Umbilical cord (tissue), 2 donors: ENCODE data around the gene RNF5. TPM values are rescaled to one million over a fixed set of nuclear protein-coding genes. Genes with fewer than 3 reads are reported as not detected.
"Not testable (repeated sequence)": the region's sequence is repeated elsewhere in the genome, so short reads cannot be mapped to it uniquely, and the experiment has no call there.

Experiments used
- DNase-seq: peaks from one replicate; pipeline ENCODE4 v3.0.0-alpha.2; 2015; ENCODE audit warnings: low spot score
- total RNA-seq: library from RNA; depleted of rRNA; stranded (reverse); fragments of >200 nt; gene quantifications from one replicate; pipeline ENCODE4 v1.2.3, GENCODE V29; 2014; ENCODE audit warnings: low replicate concordance; ENCODE audit not compliant: insufficient read depth

RNF5 gene
- 29.4 TPM for total RNA-seq

GRCh38 chr6:32177788-32178546, at the start of gene RNF5:
TSS of gene RNF5 (plus strand) at chr6:32178405. CDS start at chr6:32178512, 107 bp downstream.
- DNase-seq, result peak; percentile 100

GRCh38 chr6:32128751-32129296, 49.4 kb upstream of the RNF5 start:
- DNase-seq, result no peak

GRCh38 chr6:32129297-32130088, 48.7 kb upstream of the RNF5 start:
- no peak for DNase-seq

- DNase-seq, result no peak
Observed at GRCh38 chr6:32131439-32131948, 46.7 kb upstream of the RNF5 start.

- no peak for DNase-seq
Observed at GRCh38 chr6:32132110-32132509, 46.1 kb upstream of the RNF5 start.

GRCh38 chr6:32133786-32134185, 44.4 kb upstream of the RNF5 start:
- no peak for DNase-seq

- DNase-seq, result no peak
Observed at GRCh38 chr6:32137454-32137853, 40.8 kb upstream of the RNF5 start.

- no peak for DNase-seq
Observed at GRCh38 chr6:32139590-32139989, 38.6 kb upstream of the RNF5 start.

- no peak for DNase-seq
Observed at GRCh38 chr6:32140420-32141046, 37.7 kb upstream of the RNF5 start.

- DNase-seq, result not testable (repeated sequence)
Observed at GRCh38 chr6:32144238-32144637, 34.0 kb upstream of the RNF5 start.

- no peak for DNase-seq
Observed at GRCh38 chr6:32146287-32146686, 31.9 kb upstream of the RNF5 start.

- DNase-seq, result no peak
Observed at GRCh38 chr6:32146687-32147086, 31.5 kb upstream of the RNF5 start.

- DNase-seq, result no peak
Observed at GRCh38 chr6:32147401-32148132, 30.6 kb upstream of the RNF5 start.

- DNase-seq, result peak; percentile 48
Observed at GRCh38 chr6:32148289-32149091, 29.7 kb upstream of the RNF5 start.

GRCh38 chr6:32149092-32149755, 29.0 kb upstream of the RNF5 start:
- DNase-seq, result no peak

- DNase-seq, result no peak
Observed at GRCh38 chr6:32149932-32150870, 28.0 kb upstream of the RNF5 start.

GRCh38 chr6:32151181-32151862, 26.9 kb upstream of the RNF5 start:
- DNase-seq, result no peak
